ENCODE data around the gene BUB1.
"Not testable (repeated sequence)": the region's sequence is repeated elsewhere in the genome, so short reads cannot be mapped to it uniquely, and the experiment has no call there.

Gene BUB1

GRCh38 chr2:110712737-110713136 lies 34.9 kb upstream of the BUB1 start:
- no peak overlapping the region for H3K4me3 ChIP-seq (ENCODE audit: low read depth, low read length)
- DNase-seq (ENCODE audit: low read depth): no peak
- TF ChIP-seq CTCF (IDR thresholded peaks at IDR 0.05; ENCODE audit: control insufficient read depth, extremely low read depth, insufficient read depth): no peak

- TF ChIP-seq CTCF (IDR thresholded peaks at IDR 0.05; ENCODE audit: control insufficient read depth, extremely low read depth, insufficient read depth): no peak
- DNase-seq (ENCODE audit: low read depth): no peak
- H3K4me3 ChIP-seq (ENCODE audit: low read depth, low read length): no peak overlapping the region
Measured at GRCh38 chr2:110708455-110708854, 30.6 kb upstream of the BUB1 start.

- no peak for DNase-seq (ENCODE audit: low read depth)
- TF ChIP-seq CTCF (IDR thresholded peaks at IDR 0.05; ENCODE audit: control insufficient read depth, extremely low read depth, insufficient read depth): no peak
- no peak overlapping the region for H3K4me3 ChIP-seq (ENCODE audit: low read depth, low read length)
Measured at GRCh38 chr2:110707386-110707965, 29.6 kb upstream of the BUB1 start.

- no peak for TF ChIP-seq CTCF (IDR thresholded peaks at IDR 0.05; ENCODE audit: control insufficient read depth, extremely low read depth, insufficient read depth)
- no peak overlapping the region for H3K4me3 ChIP-seq (ENCODE audit: low read depth, low read length)
- no peak for DNase-seq (ENCODE audit: low read depth)
Measured at GRCh38 chr2:110702514-110703380, 24.9 kb upstream of the BUB1 start.

- not testable (repeated sequence) for DNase-seq (ENCODE audit: low read depth); H3K4me3 ChIP-seq (ENCODE audit: low read depth, low read length)
Measured at GRCh38 chr2:110698253-110698652, 20.4 kb upstream of the BUB1 start.

GRCh38 chr2:110695146-110695898 lies 17.5 kb upstream of the BUB1 start:
- DNase-seq (ENCODE audit: low read depth); H3K4me3 ChIP-seq (ENCODE audit: low read depth, low read length): not testable (repeated sequence)

- H3K4me3 ChIP-seq (ENCODE audit: low read depth, low read length): no peak overlapping the region
- DNase-seq (ENCODE audit: low read depth): no peak
- no peak for TF ChIP-seq CTCF (IDR thresholded peaks at IDR 0.05; ENCODE audit: control insufficient read depth, extremely low read depth, insufficient read depth)
Measured at GRCh38 chr2:110691612-110692258, 13.9 kb upstream of the BUB1 start.
